ENCODE data around the gene NSMCE3. TPM values are rescaled to one million over a fixed set of nuclear protein-coding genes. Genes with fewer than 3 reads are reported as not detected.

NSMCE3 gene
- total RNA-seq (15.0 and 15.1 TPM in 2 replicates), polyA plus RNA-seq (15.3 and 16.3 TPM in 2 replicates)

DNA sequence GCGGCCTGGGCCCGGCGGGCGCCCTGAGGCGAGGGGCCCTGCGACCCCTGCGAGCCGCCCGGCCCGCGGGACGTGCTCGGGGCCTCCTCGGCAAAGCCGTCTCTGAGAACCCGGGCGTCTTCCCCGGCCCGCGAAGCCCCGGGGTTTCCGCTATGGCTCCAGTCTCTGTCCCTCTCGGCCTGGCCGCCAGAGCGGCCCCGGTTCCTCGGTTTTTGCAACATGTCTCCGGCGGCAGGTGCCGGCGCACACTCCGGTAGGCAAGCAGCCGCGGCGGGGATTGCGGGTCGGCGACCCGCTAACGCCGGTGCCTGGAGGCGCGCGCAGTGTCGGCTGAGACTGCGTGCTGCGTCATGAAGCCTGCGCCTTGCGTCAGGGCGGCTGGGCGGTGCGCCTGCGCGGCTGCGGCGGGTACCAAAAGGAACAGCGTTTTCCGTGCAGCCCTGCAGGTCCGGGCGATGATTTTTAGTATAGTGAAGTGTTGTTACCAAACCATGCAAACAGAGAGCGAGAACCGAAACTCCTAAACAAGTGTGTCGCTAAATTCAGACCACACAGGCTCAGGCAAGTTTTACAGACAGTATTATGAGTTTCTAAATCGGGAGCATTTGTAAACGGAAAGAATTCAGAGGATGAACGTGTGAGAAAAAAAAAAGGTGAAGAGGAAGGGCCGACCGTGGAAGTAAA lies at the start of gene NSMCE3:
Gene NSMCE3, minus strand, starts transcription at position 338 of the 684 bp plus-strand sequence. Its CDS starts 117 bp downstream, at position 221.
- TF ChIP-seq CTCF (IDR thresholded peaks at IDR 0.05; ENCODE audit: poor library complexity) = no peak
- TF ChIP-seq EZH2phosphoT487 (IDR thresholded peaks at IDR 0.05; ENCODE audit: low read depth, severe bottlenecking, unreplicated experiment) = no peak
- TF ChIP-seq EZH2 (IDR thresholded peaks at IDR 0.05; ENCODE audit: borderline replicate concordance) = no peak
- peak within 1 kb of the TSS; percentile 96 for H3K27ac ChIP-seq
- DNase-seq (ENCODE audit: low spot score) = peak; percentile 96
- no peaks in the 10 kb centered on the region for H3K9me3 ChIP-seq (ENCODE audit: low read depth)
- H3K4me2 ChIP-seq = peak within 1 kb of the TSS; percentile 91
- H3K9me2 ChIP-seq (replicated peaks; ENCODE audit: insufficient read depth) = no peaks in the 10 kb centered on the region
- peaks cover 6% of the 10 kb centered on the region for H4K20me1 ChIP-seq (ENCODE audit: insufficient read depth, poor library complexity, severe bottlenecking)
- WGBS (ENCODE audit: low lambda C conversion rate, missing lambda C conversion rate) = 1% methylated on average over 64 of the region's 68 CpGs
- H3K4me1 ChIP-seq (ENCODE audit: insufficient read depth) = peaks cover 21% of the 10 kb centered on the region
- H3K36me3 ChIP-seq (replicated peaks; ENCODE audit: insufficient read depth, low read depth) = no peaks in the 10 kb centered on the region
- peak within 1 kb of the TSS; percentile 81 for H2AFZ ChIP-seq
- peak within 1 kb of the TSS; percentile 70 for H3K4me3 ChIP-seq
- H3K79me2 ChIP-seq = peaks cover 23% of the 10 kb centered on the region
- H3K27me3 ChIP-seq = no peaks in the 10 kb centered on the region

DNA sequence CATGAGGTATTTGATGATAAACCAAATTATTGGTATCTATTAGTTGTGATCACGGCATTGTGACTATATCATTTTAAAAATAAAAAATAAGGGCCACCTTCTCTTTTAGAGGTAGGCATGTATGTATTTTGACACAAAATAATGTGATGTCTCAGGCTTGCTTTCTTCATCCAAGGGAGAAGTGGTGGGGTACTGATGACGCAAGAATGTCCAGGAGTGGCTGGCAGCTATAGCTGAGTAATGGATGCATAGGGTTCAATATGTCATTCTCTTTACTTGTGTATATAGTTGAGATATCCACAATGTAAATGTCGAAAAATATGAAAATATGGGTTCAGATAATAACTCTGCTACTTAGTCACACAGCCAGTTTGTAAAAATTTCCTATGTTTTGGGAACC lies 46.8 kb upstream of the NSMCE3 start:
- TF ChIP-seq EZH2phosphoT487 (IDR thresholded peaks at IDR 0.05; ENCODE audit: low read depth, severe bottlenecking, unreplicated experiment) = no peak
- no peak overlapping the region for H3K27ac ChIP-seq
- H3K9me3 ChIP-seq (ENCODE audit: low read depth) = no peaks in the 10 kb centered on the region
- no peaks in the 10 kb centered on the region for H3K9me2 ChIP-seq (replicated peaks; ENCODE audit: insufficient read depth)
- 89% methylated on average over 3 of the region's 3 CpGs for WGBS (ENCODE audit: low lambda C conversion rate, missing lambda C conversion rate)
- H3K27me3 ChIP-seq = no peaks in the 10 kb centered on the region
- H3K36me3 ChIP-seq (replicated peaks; ENCODE audit: insufficient read depth, low read depth) = peaks cover 4% of the 10 kb centered on the region
- no peak overlapping the region for H3K4me3 ChIP-seq
- no peaks in the 10 kb centered on the region for H4K20me1 ChIP-seq (ENCODE audit: insufficient read depth, poor library complexity, severe bottlenecking)
- no peak overlapping the region for H2AFZ ChIP-seq
- H3K4me2 ChIP-seq = no peak overlapping the region
- no peak for DNase-seq (ENCODE audit: low spot score)
- H3K4me1 ChIP-seq (ENCODE audit: insufficient read depth) = no peaks in the 10 kb centered on the region
- no peaks in the 10 kb centered on the region for H3K79me2 ChIP-seq

DNA sequence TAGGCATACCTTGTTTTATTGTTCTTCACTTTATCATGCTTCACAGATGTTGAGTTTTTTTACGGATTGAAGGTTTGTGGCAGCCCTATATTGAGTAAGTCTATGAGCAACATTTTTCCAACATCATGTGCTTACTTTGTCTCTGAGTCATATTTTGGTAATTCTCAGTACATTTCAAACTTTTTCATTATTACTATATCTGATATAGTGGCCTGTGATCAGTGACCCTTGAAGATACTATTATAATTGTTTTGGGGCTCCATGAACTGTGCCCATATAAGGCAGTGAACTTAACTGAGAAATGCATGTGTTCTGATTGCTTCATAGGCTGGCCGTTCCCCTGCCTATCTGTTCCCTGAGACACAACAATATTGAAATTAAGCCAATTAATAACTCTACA lies 42.8 kb upstream of the NSMCE3 start:
- TF ChIP-seq EZH2 (IDR thresholded peaks at IDR 0.05; ENCODE audit: borderline replicate concordance) = no peak
- TF ChIP-seq CTCF (IDR thresholded peaks at IDR 0.05; ENCODE audit: poor library complexity) = no peak
- no peak for TF ChIP-seq EZH2phosphoT487 (IDR thresholded peaks at IDR 0.05; ENCODE audit: low read depth, severe bottlenecking, unreplicated experiment)

DNA sequence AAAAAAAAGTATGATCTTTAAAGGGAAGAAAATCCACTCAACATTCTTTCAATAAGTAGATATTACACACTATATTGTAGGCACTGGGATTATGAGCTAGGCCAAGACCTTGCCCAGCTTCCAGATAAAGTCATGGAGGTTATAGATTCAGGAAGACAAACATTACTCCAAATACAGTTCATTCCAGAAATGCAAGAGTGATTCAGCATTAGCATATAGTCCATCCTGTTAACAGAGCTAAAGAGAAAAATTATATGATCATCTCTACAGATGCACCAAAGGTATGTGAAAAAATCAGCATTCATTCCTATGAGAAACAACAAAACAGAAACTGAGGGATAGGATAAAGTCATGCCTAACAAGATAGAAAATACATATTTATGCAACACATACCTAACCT lies 42.1 kb upstream of the NSMCE3 start:
- no peak overlapping the region for H2AFZ ChIP-seq
- no peak for TF ChIP-seq EZH2phosphoT487 (IDR thresholded peaks at IDR 0.05; ENCODE audit: low read depth, severe bottlenecking, unreplicated experiment)
- no peak for TF ChIP-seq EZH2 (IDR thresholded peaks at IDR 0.05; ENCODE audit: borderline replicate concordance)
- TF ChIP-seq CTCF (IDR thresholded peaks at IDR 0.05; ENCODE audit: poor library complexity) = no peak
- H3K9me3 ChIP-seq (ENCODE audit: low read depth) = no peaks in the 10 kb centered on the region
- no peaks in the 10 kb centered on the region for H3K27me3 ChIP-seq
- no peaks in the 10 kb centered on the region for H4K20me1 ChIP-seq (ENCODE audit: insufficient read depth, poor library complexity, severe bottlenecking)
- no peak for DNase-seq (ENCODE audit: low spot score)
- no peaks in the 10 kb centered on the region for H3K9me2 ChIP-seq (replicated peaks; ENCODE audit: insufficient read depth)
- no peaks in the 10 kb centered on the region for H3K79me2 ChIP-seq
- peaks cover 4% of the 10 kb centered on the region for H3K36me3 ChIP-seq (replicated peaks; ENCODE audit: insufficient read depth, low read depth)
- H3K4me2 ChIP-seq = no peak overlapping the region
- no peaks in the 10 kb centered on the region for H3K4me1 ChIP-seq (ENCODE audit: insufficient read depth)
- H3K27ac ChIP-seq = no peak overlapping the region
- H3K4me3 ChIP-seq = no peak overlapping the region

More for the DNA sequence above, 42.8 kb upstream of the NSMCE3 start:
- Histone ChIP-seq H3K4me3 (no peak overlapping the region), H3K4me2 (no peak overlapping the region), H2AFZ (no peak overlapping the region), H3K4me1 (ENCODE audit: insufficient read depth) (no peaks in the 10 kb centered on the region), H3K9me3 (ENCODE audit: low read depth) (no peaks in the 10 kb centered on the region), H3K9me2 (replicated peaks; ENCODE audit: insufficient read depth) (no peaks in the 10 kb centered on the region), H3K27ac (no peak overlapping the region), H3K79me2 (no peaks in the 10 kb centered on the region), H3K36me3 (replicated peaks; ENCODE audit: insufficient read depth, low read depth) (peaks cover 4% of the 10 kb centered on the region), H3K27me3 (no peaks in the 10 kb centered on the region), H4K20me1 (ENCODE audit: insufficient read depth, poor library complexity, severe bottlenecking) (no peaks in the 10 kb centered on the region)
- 77% methylated on average over 2 of the region's 2 CpGs for WGBS (ENCODE audit: low lambda C conversion rate, missing lambda C conversion rate)
- DNase-seq (ENCODE audit: low spot score) = no peak

Data from hepatocyte (in vitro differentiated cells).